Measurements from ENCODE around the gene HNF1B.

HNF1B gene

GRCh38 chr17:37762666-37763065, 17.8 kb upstream of the HNF1B start:
- DNase-seq (ENCODE audit: low read depth in 2 of 3, low spot score in 1 of 3): no peak

- DNase-seq (ENCODE audit: low read depth in 2 of 3, low spot score in 1 of 3): no peak
Measured at GRCh38 chr17:37761961-37762360, 17.1 kb upstream of the HNF1B start.

DNA sequence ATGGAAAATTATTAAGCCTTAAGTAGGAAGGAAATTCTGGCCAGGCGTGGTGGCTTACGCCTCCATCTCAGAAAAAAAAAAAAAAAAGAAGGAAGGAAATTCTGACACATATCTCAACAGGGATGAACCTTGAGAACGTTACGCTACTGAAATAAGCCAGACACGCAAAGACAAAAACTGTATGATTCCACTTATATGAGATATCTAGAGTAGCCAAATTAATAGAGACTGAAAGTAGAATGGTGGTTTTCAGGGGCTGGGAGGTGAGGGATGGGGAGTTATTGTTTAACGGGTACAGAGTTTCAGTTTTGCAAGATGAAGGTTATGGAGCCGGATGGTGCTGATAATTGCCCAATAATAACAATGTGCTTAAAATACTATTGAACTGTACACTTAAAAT, 16.2 kb upstream of the HNF1B start:
- DNase-seq (ENCODE audit: low read depth in 2 of 3, low spot score in 1 of 3): no peak

- DNase-seq (ENCODE audit: low read depth in 2 of 3, low spot score in 1 of 3): no peak
Measured at GRCh38 chr17:37759014-37759637, 14.3 kb upstream of the HNF1B start.

GRCh38 chr17:37756051-37756450, 11.2 kb upstream of the HNF1B start:
- no peak for DNase-seq (ENCODE audit: low read depth in 2 of 3, low spot score in 1 of 3)

DNA sequence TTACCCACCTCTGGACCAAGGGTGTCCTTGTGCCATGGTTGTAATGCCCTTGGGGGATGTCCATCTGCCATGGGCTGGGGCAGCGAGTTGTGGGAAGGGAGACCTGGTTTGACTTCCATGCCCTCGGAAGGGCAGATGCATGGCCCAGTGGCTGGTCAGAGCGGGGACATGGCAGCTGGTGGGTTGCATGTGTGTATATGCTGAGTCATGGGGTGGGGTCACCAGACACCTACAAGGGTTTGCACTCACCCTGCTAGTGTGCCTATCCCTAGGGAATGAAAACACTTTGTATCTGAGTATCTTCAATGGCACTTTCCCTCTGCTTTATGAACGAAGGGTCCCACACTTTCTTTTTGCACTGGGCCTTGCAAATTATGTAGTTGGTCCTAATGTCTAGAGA, 10.6 kb upstream of the HNF1B start:
- no peak for DNase-seq (ENCODE audit: low read depth in 2 of 3, low spot score in 1 of 3)

- DNase-seq (ENCODE audit: low read depth in 2 of 3, low spot score in 1 of 3): no peak
Measured at GRCh38 chr17:37754363-37754762, 9.5 kb upstream of the HNF1B start.

GRCh38 chr17:37752482-37752881, 7.6 kb upstream of the HNF1B start:
- no peak for DNase-seq (ENCODE audit: low read depth in 2 of 3, low spot score in 1 of 3)

- no peak for DNase-seq (ENCODE audit: low read depth in 2 of 3, low spot score in 1 of 3)
Measured at GRCh38 chr17:37750768-37751475, 6.1 kb upstream of the HNF1B start.

- DNase-seq (ENCODE audit: low read depth in 2 of 3, low spot score in 1 of 3): no peak
Measured at GRCh38 chr17:37750292-37750691, 5.4 kb upstream of the HNF1B start.

- no peak for DNase-seq (ENCODE audit: low read depth in 2 of 3, low spot score in 1 of 3)
Measured at GRCh38 chr17:37747222-37747621, 2.4 kb upstream of the HNF1B start.

GRCh38 chr17:37746617-37747016, 1.8 kb upstream of the HNF1B start:
- DNase-seq (ENCODE audit: low read depth in 2 of 3, low spot score in 1 of 3): no peak

DNA sequence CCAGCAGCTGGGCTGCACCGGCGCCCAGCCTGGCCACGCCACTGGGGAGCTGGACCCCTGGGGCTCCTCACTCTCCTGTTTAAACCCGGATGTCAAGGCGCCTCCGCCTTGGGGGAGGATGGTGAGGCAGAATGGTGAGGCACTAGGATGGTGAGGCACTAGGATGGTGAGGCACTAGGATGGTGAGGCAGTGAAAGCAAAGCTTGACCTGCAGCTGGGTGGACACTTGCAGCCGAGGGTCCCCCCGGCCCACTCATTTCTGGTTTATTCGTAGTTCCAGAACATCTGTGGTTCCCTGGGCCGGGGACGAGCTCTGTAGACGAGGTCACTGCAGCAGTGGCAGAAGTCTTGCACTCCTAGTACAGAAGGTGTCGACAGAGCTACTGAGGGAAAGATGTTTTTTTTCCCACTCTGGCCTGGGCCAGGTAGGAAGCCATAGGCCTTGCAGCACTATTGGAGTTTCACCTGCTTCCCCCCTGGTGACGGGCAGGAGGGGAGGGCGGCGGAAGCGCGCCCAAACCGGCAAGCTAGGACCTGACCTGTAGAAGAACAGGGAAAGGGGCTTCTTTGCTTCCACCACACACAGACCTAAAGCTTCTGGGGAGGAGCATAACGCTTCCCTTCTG, 1.1 kb upstream of the HNF1B start:
- DNase-seq (ENCODE audit: low read depth in 2 of 3, low spot score in 1 of 3): no peak

DNA sequence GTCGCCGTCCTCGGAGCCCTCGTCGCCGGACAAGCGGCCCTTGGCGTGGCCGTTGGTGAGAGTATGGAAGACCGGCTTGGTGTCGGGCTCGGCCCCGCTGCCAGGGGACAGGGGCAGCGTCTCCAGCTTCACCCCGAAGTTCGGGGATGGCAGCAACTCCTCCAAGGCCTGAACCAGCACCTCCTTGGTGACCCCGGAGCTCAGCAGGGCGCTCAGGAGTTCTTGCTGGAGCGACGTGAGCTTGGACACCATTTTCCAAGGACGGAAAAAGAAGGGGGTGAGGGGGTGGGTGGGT, 279 bp downstream of the HNF1B start:
- no peak for DNase-seq (ENCODE audit: low read depth in 2 of 3, low spot score in 1 of 3)

DNA sequence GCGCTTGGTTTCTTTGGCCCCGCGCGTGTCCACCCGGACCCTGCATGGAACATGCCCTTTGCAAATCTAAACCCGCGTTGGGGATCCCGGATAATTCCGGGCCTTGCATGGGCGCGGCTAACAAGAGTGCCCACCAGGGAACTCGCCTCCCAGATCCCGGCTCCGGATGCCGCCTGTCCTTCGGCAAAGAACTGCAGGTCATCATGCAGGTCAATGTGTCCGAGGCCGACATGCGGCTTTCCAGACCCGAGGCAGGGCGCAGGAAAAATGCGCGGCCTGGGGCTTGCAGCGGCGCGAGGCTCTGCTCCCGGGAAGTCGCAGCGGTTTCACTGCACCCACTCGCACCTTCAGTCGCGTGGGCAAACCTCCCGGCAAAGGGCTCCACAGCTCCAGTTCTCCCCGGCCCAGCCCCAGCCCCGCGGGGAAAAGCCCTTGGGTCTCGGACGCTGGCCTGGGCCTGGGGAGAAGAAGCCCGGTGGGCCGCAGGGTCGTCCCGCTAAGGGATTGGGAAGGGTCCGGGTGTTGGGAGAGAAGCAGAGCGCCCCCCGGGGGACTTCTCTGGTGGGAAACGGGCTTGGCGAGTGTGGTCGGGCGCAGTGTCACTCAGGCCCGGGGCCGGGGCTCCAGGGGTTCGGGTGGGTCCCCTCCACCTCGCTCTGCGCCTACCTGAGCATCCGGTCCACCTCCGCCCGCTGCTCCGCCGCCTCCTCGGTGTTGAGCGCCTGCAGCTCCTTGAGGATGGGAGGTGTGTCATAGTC, 805 bp downstream of the HNF1B start:
- DNase-seq (ENCODE audit: low read depth in 2 of 3, low spot score in 1 of 3): no peak

GRCh38 chr17:37743612-37743874, 1.3 kb downstream of the HNF1B start:
- DNase-seq (ENCODE audit: low read depth in 2 of 3, low spot score in 1 of 3): no peak

GRCh38 chr17:37742762-37743611, 1.9 kb downstream of the HNF1B start:
- no peak for DNase-seq (ENCODE audit: low read depth in 2 of 3, low spot score in 1 of 3)

GRCh38 chr17:37742116-37742761, 2.6 kb downstream of the HNF1B start:
- DNase-seq (ENCODE audit: low read depth in 2 of 3, low spot score in 1 of 3): no peak

DNA sequence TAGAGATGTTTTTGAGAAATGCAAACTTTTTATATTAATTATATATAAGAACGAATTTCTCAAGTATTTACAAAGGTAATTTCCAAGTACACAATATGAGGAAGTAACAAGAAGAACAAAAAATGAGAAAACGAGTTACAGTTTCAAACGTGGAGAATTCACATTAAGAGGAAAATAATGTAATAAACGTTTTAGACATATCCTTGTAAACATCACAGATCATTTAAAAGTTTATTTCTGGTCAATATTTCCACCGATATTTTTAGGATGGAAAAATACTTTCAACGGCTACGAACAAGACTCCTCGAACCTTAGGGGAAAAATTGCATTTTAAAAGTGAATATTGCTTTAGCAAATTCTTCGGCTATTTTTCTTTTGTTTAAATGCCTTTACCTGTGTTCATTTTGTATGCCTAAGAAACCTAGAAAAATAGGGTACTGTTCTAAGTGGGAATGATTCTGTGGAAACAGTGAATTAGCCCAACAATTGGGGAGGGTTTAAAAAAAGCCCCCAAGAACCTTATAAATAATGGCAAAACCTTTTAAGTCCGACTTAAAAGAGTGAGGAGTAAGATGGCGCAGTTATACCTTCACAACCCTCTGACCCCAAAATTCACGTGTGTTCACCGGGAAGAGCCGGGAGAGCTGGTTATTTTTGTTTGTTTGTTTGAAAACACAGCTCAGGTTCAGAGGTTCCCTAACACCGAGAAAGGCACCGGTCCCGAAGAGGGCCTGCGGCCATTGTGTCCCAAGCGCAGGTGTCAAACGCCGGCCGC, 3.3 kb downstream of the HNF1B start:
- DNase-seq (ENCODE audit: low read depth in 2 of 3, low spot score in 1 of 3): no peak

DNA sequence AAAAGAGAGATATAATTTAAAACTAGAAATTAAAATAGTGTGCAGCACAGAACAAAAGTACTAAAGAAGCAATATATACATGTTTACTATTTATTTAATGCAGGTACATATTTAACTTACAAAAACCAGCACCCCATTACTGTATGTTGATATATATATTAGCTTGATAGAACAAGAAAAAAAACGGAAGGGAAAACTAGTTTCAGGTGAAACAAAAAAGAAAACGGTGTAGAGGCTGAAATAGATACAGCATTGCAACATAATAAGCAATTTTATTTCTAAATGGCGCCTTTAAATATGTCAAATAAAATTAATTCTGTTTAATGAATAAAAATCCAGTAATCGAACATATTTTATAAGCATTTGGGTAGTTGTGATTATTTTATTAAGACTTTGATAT, 3.9 kb downstream of the HNF1B start:
- no peak for DNase-seq (ENCODE audit: low read depth in 2 of 3, low spot score in 1 of 3)

All from stimulated activated CD4-positive, alpha-beta T cell treated with anti-CD3 and anti-CD28 coated beads, Interleukin-12 subunit alpha, Interleukin-12 subunit beta, amount 100 ng/mL, for 48 hours (primary cell).